Natural killer cell (primary cell): ENCODE data around the gene TRIM24. TPM values are rescaled to one million over a fixed set of nuclear protein-coding genes. Genes with fewer than 3 reads are reported as not detected.

Source experiments
- ATAC-seq, 3 donors: fragments of 150-1000 bp in 2 of 3; fragments of 200-7000 bp in 1 of 3; cut with Tn5 transposase; 1 replicate in 1 of 3; 2 replicates in 2 of 3; pipeline ENCODE4 v1.10.0; 2021; ENCODE audit warnings: mild to moderate bottlenecking in 2 of 3, moderate library complexity in 2 of 3
- DNase-seq, 2 donors: peaks; one replicate each; pipeline versions ENCODE4 v3.0.0 to v3.0.0-alpha.2; 2013 to 2021; ENCODE audit warnings: mixed read lengths in 1 of 2
- H3K27ac ChIP-seq: one replicate; pipeline ENCODE4 v1.5.1; 2013; ENCODE audit warnings: mild to moderate bottlenecking, low read length
- H3K27me3 ChIP-seq: one replicate; pipeline ENCODE4 v1.6.1; 2013; ENCODE audit warnings: low read length; ENCODE audit not compliant: control insufficient read depth, insufficient read depth
- H3K36me3 ChIP-seq: one replicate; pipeline ENCODE4 v1.6.1; 2013; ENCODE audit warnings: low read length; ENCODE audit not compliant: control insufficient read depth, insufficient read depth
- H3K4me1 ChIP-seq: one replicate; pipeline ENCODE4 v1.6.1; 2013; ENCODE audit warnings: low read length; ENCODE audit not compliant: control insufficient read depth, insufficient read depth
- H3K4me3 ChIP-seq: one replicate; pipeline ENCODE4 v1.5.1; 2013; ENCODE audit warnings: low read length
- H3K9me3 ChIP-seq: one replicate; pipeline ENCODE4 v1.6.1; 2013; ENCODE audit warnings: low read length; ENCODE audit not compliant: control insufficient read depth, insufficient read depth
- H3K27ac Mint-ChIP-seq, 2 donors: one replicate each; pipeline ENCODE4 v1.8.0; 2022; ENCODE audit warnings: mild to moderate bottlenecking in 2 of 2, mixed read lengths in 2 of 2, moderate library complexity in 1 of 2
- H3K27me3 Mint-ChIP-seq, 2 donors: one replicate each; pipeline ENCODE4 v1.8.0; 2022; ENCODE audit warnings: low read depth in 2 of 2, mixed read lengths in 2 of 2
- H3K36me3 Mint-ChIP-seq: one replicate; pipeline ENCODE4 v1.8.0; 2022; ENCODE audit warnings: mixed read lengths
- H3K4me1 Mint-ChIP-seq, 2 donors: one replicate each; pipeline ENCODE4 v1.8.0; 2022; ENCODE audit warnings: mixed read lengths in 2 of 2
- H3K4me3 Mint-ChIP-seq: one replicate; pipeline ENCODE4 v1.8.0; 2022; ENCODE audit warnings: mild to moderate bottlenecking, moderate library complexity, mixed read lengths
- H3K9me3 Mint-ChIP-seq, 2 donors: one replicate each; pipeline ENCODE4 v1.8.0; 2022; ENCODE audit warnings: mixed read lengths in 2 of 2
- CTCF ChIP-seq: fragments of 200-600 bp; IDR thresholded peaks from one replicate; pipeline ENCODE4 v1.8.0; 2022; ENCODE audit warnings: antibody characterized with exemption
- WGBS: methylation state at CpG from one replicate; pipeline ENCODE4 v1.1.7; 2013; ENCODE audit warnings: missing lambda C conversion rate; ENCODE audit not compliant: insufficient coverage; 5-methylcytosine and 5-hydroxymethylcytosine counted together
- intact Hi-C: fragments of 100-400 bp; cut with micrococcal nuclease; formaldehyde crosslinking; loops from one replicate; pipeline ENCODE4 v1.14.2; 2022
- total RNA-seq, 4 donors: library from RNA; stranded (reverse); fragments of 120-200 nt in 1 of 4; gene quantifications; one replicate each; pipeline versions ENCODE4 v1.2.3 to v1.2.4, GENCODE V29; 2013 to 2022

The TRIM24 gene
- total RNA-seq, 3 donors from 2014 or later (not counting 1 experiment from before 2014, with no cell fraction given): 15.2 to 19.1 (median 18.9) TPM

DNA sequence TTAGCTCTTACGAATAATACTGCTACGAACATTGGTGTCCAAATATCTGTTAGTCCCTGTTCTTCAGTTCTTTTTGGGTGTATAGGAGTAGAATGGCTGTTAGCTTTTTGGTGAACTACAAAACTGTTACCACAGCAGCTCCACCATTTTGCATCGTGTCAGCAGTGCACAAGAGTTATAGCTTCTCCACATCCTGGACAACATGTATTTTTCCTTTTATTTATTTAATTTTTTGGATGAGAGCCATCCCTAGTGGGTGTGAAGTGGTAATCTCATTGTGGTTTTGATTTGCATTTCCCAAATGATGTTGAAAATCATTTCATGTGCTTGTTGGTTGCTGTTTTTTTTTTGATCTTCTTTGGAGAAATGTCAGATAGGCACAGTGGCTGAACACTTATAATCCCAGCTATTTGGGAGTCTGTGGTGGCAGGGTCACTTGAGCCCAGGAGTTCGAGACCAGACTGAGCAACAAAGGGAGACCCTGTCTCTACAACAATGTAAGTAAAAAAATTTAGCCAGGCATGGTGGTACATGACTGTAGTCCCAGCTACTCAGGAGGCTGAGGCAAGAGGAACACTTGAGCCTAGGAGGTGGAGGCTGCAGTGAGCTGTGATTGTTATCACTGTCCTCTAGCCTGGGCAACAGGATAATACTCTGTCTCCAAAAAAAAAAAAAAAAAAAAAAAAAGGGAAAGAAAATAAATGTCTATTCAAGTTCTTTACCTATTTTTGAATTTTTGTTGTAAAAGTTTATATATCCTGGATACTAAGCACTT is 31.7 kb downstream of the TRIM24 start:
- ATAC-seq: no peak
- Mint-ChIP-seq H3K4me1 (peaks cover 70 to 77% of the 10 kb centered on the region in 2 donors), H3K4me3 (no peak overlapping the region), H3K27ac (peak overlapping the region in 1 of 2 donors; percentile 11), H3K27me3 (no peaks in the 10 kb centered on the region), H3K9me3 (no peaks in the 10 kb centered on the region), H3K36me3 (no peaks in the 10 kb centered on the region)
- H3K27me3 ChIP-seq: no peaks in the 10 kb centered on the region
- no peak overlapping the region for H3K27ac ChIP-seq
- 83% methylated on average over 4 of the region's 4 CpGs for WGBS
- DNase-seq: no peak
- intact Hi-C loops: no loop called here
- no peaks in the 10 kb centered on the region for H3K36me3 ChIP-seq
- H3K4me1 ChIP-seq: no peaks in the 10 kb centered on the region
- H3K4me3 ChIP-seq: no peak overlapping the region
- TF ChIP-seq CTCF: no peak
- H3K9me3 ChIP-seq: no peaks in the 10 kb centered on the region

- no peak overlapping the region for H3K4me3 ChIP-seq
- no peak for TF ChIP-seq CTCF
- DNase-seq: no peak
- no peak for ATAC-seq
- no peak overlapping the region for H3K27ac ChIP-seq
- Mint-ChIP-seq H3K4me1 (peaks cover 66 to 75% of the 10 kb centered on the region in 2 donors), H3K36me3 (no peaks in the 10 kb centered on the region), H3K4me3 (no peak overlapping the region), H3K9me3 (no peaks in the 10 kb centered on the region), H3K27ac (peak overlapping the region in 1 of 2 donors; percentile 1), H3K27me3 (no peaks in the 10 kb centered on the region)
- H3K36me3 ChIP-seq: no peaks in the 10 kb centered on the region
- WGBS: 76% methylated on average over 2 of the region's 4 CpGs
- no peaks in the 10 kb centered on the region for H3K9me3 ChIP-seq
- H3K27me3 ChIP-seq: no peaks in the 10 kb centered on the region
- intact Hi-C loops: no loop called here
- H3K4me1 ChIP-seq: no peaks in the 10 kb centered on the region
These were observed 32.4 kb downstream of the TRIM24 start for GRCh38 chr7:138492423-138492822.

DNA sequence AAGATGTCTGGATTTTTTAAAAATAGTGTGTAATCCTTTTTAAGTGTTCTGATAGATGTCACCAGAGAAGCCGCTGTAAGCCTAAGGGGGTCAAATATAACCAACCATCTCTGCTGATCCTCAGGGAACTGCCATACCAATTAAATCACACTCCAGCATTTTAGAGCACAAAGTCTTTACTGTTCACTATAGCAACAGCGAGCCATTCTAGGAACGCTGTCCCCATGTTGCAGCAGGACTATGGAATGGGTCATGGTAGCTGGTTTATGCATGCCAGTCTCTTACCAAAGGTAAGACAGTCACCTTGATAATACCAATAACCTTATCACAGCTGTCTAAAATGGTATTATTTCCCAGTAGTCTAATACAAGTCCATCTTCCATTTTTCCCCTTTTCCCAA is 33.5 kb downstream of the TRIM24 start:
- H3K27me3 ChIP-seq: no peaks in the 10 kb centered on the region
- WGBS: 100% methylated on average over 3 of the region's 3 CpGs
- no peak overlapping the region for H3K4me3 Mint-ChIP-seq
- H3K4me1 Mint-ChIP-seq: peaks cover 56 to 64% of the 10 kb centered on the region in 2 donors
- H3K27ac ChIP-seq: no peak overlapping the region
- intact Hi-C loops: no loop called here
- H3K9me3 Mint-ChIP-seq: no peaks in the 10 kb centered on the region
- TF ChIP-seq CTCF: no peak
- H3K27ac Mint-ChIP-seq: no peak overlapping the region
- no peaks in the 10 kb centered on the region for H3K27me3 Mint-ChIP-seq
- H3K9me3 ChIP-seq: no peaks in the 10 kb centered on the region
- H3K4me3 ChIP-seq: no peak overlapping the region
- no peak for ATAC-seq
- H3K4me1 ChIP-seq: no peaks in the 10 kb centered on the region
- H3K36me3 ChIP-seq: no peaks in the 10 kb centered on the region
- DNase-seq: no peak
- H3K36me3 Mint-ChIP-seq: no peaks in the 10 kb centered on the region

DNA sequence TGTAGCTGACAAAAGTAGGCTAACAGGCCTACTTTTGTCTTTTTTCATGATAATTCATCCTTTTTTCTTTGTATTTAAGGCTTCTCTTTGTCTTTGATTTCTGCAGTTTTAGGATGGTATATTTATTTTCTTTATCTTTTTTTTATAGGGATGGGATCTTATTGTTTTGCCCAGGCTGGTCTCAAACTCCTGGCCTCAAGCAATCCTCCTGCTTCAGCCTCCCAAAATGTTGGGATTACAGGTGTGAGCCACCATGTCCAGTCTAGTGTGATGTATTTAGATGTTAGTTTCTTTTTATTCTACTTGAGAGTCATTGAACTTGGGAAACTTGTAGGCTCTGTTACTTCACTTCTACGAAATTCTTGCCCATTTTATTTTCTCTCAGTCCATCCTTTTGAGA is 35.4 kb downstream of the TRIM24 start:
- Mint-ChIP-seq H3K27ac (peak overlapping the region; percentile 13 to 43), H3K4me1 (peaks cover 57 to 68% of the 10 kb centered on the region in 2 donors), H3K36me3 (no peaks in the 10 kb centered on the region), H3K27me3 (no peaks in the 10 kb centered on the region), H3K9me3 (no peaks in the 10 kb centered on the region), H3K4me3 (no peak overlapping the region)
- Histone ChIP-seq H3K9me3 (no peaks in the 10 kb centered on the region), H3K27me3 (no peaks in the 10 kb centered on the region), H3K27ac (no peak overlapping the region), H3K4me3 (no peak overlapping the region), H3K36me3 (no peaks in the 10 kb centered on the region), H3K4me1 (peaks cover 2% of the 10 kb centered on the region)
- WGBS: no CpG with 5 or more reads among the region's 1 CpG
- no peak for DNase-seq
- TF ChIP-seq CTCF: no peak
- intact Hi-C loops: no loop called here
- no peak for ATAC-seq
